WTC11 (cell line): ENCODE results near the gene PIGK. TPM values are rescaled to one million over a fixed set of nuclear protein-coding genes. Genes with fewer than 3 reads are reported as not detected.

ENCODE experiments used
- ATAC-seq: fragments of 200-7000 bp; cut with Tn5 transposase; 2 replicates; pipeline ENCODE4 v1.10.0; 2021; ENCODE audit warnings: mild to moderate bottlenecking, moderate library complexity
- CTCF ChIA-PET: fragments of 300-600 bp; sonication (Branson Sonifier 250); formaldehyde crosslinking; loops from one replicate; lab custom pipeline; 2021; ENCODE audit warnings: antibody characterized with exemption; lab: Charles Lee
- POLR2A ChIA-PET: fragments of 350-600 bp; sonication (Branson Sonifier 250); formaldehyde crosslinking; loops from one replicate; lab custom pipeline; 2021; ENCODE audit warnings: antibody characterized with exemption; lab: Charles Lee
- DNase-seq: peaks from one replicate; pipeline ENCODE4 v3.0.0; 2021; ENCODE audit warnings: low spot score
- H3K27ac Mint-ChIP-seq: 2 replicates; pipeline ENCODE4 v1.8.0; 2021; ENCODE audit warnings: mixed read lengths
- H3K27me3 Mint-ChIP-seq: 2 replicates; pipeline ENCODE4 v1.8.0; 2021; ENCODE audit warnings: low read depth, mild to moderate bottlenecking, moderate library complexity, mixed read lengths
- H3K36me3 Mint-ChIP-seq: 2 replicates; pipeline ENCODE4 v1.8.0; 2021; ENCODE audit warnings: mixed read lengths
- H3K4me1 Mint-ChIP-seq: 2 replicates; pipeline ENCODE4 v1.8.0; 2022; ENCODE audit warnings: mixed read lengths
- H3K4me3 Mint-ChIP-seq: 2 replicates; pipeline ENCODE4 v1.8.0; 2021; ENCODE audit warnings: mild to moderate bottlenecking, moderate library complexity, mixed read lengths
- H3K9me3 Mint-ChIP-seq: 2 replicates; pipeline ENCODE4 v1.8.0; 2021; ENCODE audit warnings: mixed read lengths
- ARID4B ChIP-seq: sonication (generic); formaldehyde crosslinking; IDR thresholded peaks from 2 replicates; pipeline ENCODE4 v1.8.0; 2023; ENCODE audit warnings: missing genetic modification reagents, mild to moderate bottlenecking, borderline replicate concordance
- ATF1 ChIP-seq: sonication (generic); formaldehyde crosslinking; IDR thresholded peaks from 2 replicates; pipeline ENCODE4 v1.8.1; 2023; ENCODE audit warnings: mild to moderate bottlenecking, moderate library complexity, missing genetic modification reagents
- E2F4 ChIP-seq: sonication (generic); formaldehyde crosslinking; IDR thresholded peaks from 2 replicates; pipeline ENCODE4 v1.8.1; 2022; ENCODE audit warnings: low read depth, mild to moderate bottlenecking, moderate library complexity, missing genetic modification reagents, borderline replicate concordance
- EMX1 ChIP-seq: fragments of 250-450 bp; sonication (Bioruptor Pico); IDR thresholded peaks from 2 replicates; pipeline ENCODE4 v1.8.0; 2021; ENCODE audit warnings: mild to moderate bottlenecking
- FOXJ3 ChIP-seq: sonication (generic); formaldehyde crosslinking; IDR thresholded peaks from 2 replicates; pipeline ENCODE4 v1.9.0; 2021; ENCODE audit warnings: missing genetic modification reagents, mild to moderate bottlenecking, borderline replicate concordance
- GRHL2 ChIP-seq: fragments of 250-450 bp; sonication (Bioruptor Pico); IDR thresholded peaks from 2 replicates; pipeline ENCODE4 v1.8.0; 2022; ENCODE audit warnings: mild to moderate bottlenecking, moderate library complexity; ENCODE audit not compliant: insufficient replicate concordance, severe bottlenecking
- KAT7 ChIP-seq: sonication (generic); formaldehyde crosslinking; IDR thresholded peaks from 2 replicates; pipeline ENCODE4 v1.8.1; 2023; ENCODE audit warnings: missing genetic modification reagents, mild to moderate bottlenecking, borderline replicate concordance
- MLX ChIP-seq: sonication (generic); formaldehyde crosslinking; IDR thresholded peaks from 2 replicates; pipeline ENCODE4 v1.8.1; 2023; ENCODE audit warnings: mild to moderate bottlenecking, missing genetic modification reagents, moderate library complexity
- MYBL2 ChIP-seq: sonication (generic); formaldehyde crosslinking; IDR thresholded peaks from 2 replicates; pipeline ENCODE4 v1.8.1; 2023; ENCODE audit warnings: mild to moderate bottlenecking, moderate library complexity, missing genetic modification reagents
- NR1H2 ChIP-seq: sonication (generic); formaldehyde crosslinking; IDR thresholded peaks from 2 replicates; pipeline ENCODE4 v1.9.0; 2021; ENCODE audit warnings: mild to moderate bottlenecking, moderate library complexity, missing genetic modification reagents
- NR2C2 ChIP-seq: sonication (generic); formaldehyde crosslinking; IDR thresholded peaks from 2 replicates; pipeline ENCODE4 v1.8.0; 2022; ENCODE audit warnings: mild to moderate bottlenecking, missing genetic modification reagents
- OVOL2 ChIP-seq: fragments of 250-450 bp; sonication (Bioruptor Pico); IDR thresholded peaks from 2 replicates; pipeline ENCODE4 v1.9.0; 2021; ENCODE audit warnings: mild to moderate bottlenecking, borderline replicate concordance
- SMAD4 ChIP-seq: sonication (generic); formaldehyde crosslinking; IDR thresholded peaks from 2 replicates; pipeline ENCODE4 v1.8.0; 2022; ENCODE audit warnings: mild to moderate bottlenecking, missing genetic modification reagents
- SP1 ChIP-seq: sonication (generic); formaldehyde crosslinking; conservative IDR thresholded peaks from 2 replicates; pipeline ENCODE4 v1.8.1; 2022; ENCODE audit warnings: missing genetic modification reagents
- ZBTB21 ChIP-seq: sonication (generic); formaldehyde crosslinking; IDR thresholded peaks from 2 replicates; pipeline ENCODE4 v1.8.1; 2023; ENCODE audit warnings: mild to moderate bottlenecking, missing genetic modification reagents, borderline replicate concordance
- ZNF416 ChIP-seq: fragments of 250-450 bp; sonication (Bioruptor Pico); IDR thresholded peaks from 2 replicates; pipeline ENCODE4 v1.9.0; 2021; ENCODE audit warnings: mild to moderate bottlenecking, inconsistent platforms
- ZNF423 ChIP-seq: fragments of 250-450 bp; sonication (Bioruptor Pico); IDR thresholded peaks from 2 replicates; pipeline ENCODE4 v2.1.2; 2022; ENCODE audit warnings: mild to moderate bottlenecking, moderate library complexity
- total RNA-seq: library from RNA; stranded (reverse); gene quantifications from 3 replicates; pipeline ENCODE4 v1.2.3, GENCODE V29; 2021
- TF ChIP-seq, protein P1 (sequence below): sonication (generic); formaldehyde crosslinking; IDR thresholded peaks from 2 replicates; pipeline ENCODE4 v1.8.1; 2023; ENCODE audit warnings: mild to moderate bottlenecking, missing genetic modification reagents
- TF ChIP-seq, protein P2 (sequence below): sonication (generic); formaldehyde crosslinking; IDR thresholded peaks from 2 replicates; pipeline ENCODE4 v1.8.1; 2023; ENCODE audit warnings: mild to moderate bottlenecking, missing genetic modification reagents, moderate library complexity
- TF ChIP-seq, protein P3 (sequence below): fragments of 250-450 bp; sonication (Bioruptor Pico); IDR thresholded peaks from 2 replicates; pipeline ENCODE4 v1.9.0; 2021; ENCODE audit warnings: mild to moderate bottlenecking, borderline replicate concordance

Gene PIGK
- total RNA-seq, 1 experiment from 2014 or later: 20.5 TPM

DNA sequence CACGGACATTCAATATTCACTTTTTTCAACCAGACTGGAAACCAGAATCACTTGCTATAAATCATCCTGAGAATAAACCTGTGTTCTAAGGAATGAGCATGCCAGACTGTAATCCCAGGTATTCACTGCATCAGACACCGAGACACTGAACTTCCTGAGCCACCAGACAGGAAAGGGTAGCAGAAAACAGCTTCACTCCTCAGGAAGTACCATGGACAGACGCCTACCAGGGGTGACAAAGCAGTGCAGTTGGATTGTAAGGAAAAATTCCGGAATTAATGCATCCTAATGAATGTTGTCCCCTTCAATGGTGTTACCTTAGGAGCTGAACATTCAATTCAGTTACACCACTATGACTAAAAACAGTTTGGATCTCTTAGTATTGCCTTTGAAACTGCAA lies 156.1 kb downstream of the PIGK start:
- Mint-ChIP-seq H3K4me3 (no peak overlapping the region), H3K9me3 (peaks cover 3% of the 10 kb centered on the region; the same call in 1 of the 2 replicates), H3K4me1 (peaks cover 42% of the 10 kb centered on the region), H3K27ac (no peak overlapping the region), H3K27me3 (no peaks in the 10 kb centered on the region), H3K36me3 (no peaks in the 10 kb centered on the region)
- TF ChIP-seq SP1: no peak
- 0 out of 2 replicates have a peak, but pooled peaks have one; percentile 17 for TF ChIP-seq SMAD4 (CRISPR knock-in tag)
- DNase-seq (no peak), ATAC-seq (no peak; the same call in 1 of the 2 replicates)
- POLR2A ChIA-PET: no interaction called here
- CTCF ChIA-PET: no interaction called here

- TF ChIP-seq ZNF416 (no peak), ZBTB21 (CRISPR knock-in tag) (no peak), ZNF423 (CRISPR knock-in tag) (no peak), OVOL2 (CRISPR knock-in tag) (no peak), E2F4 (CRISPR knock-in tag) (no peak), EMX1 (CRISPR knock-in tag) (no peak), KAT7 (CRISPR knock-in tag) (no peak)
- TF ChIP-seq, protein P1, sequence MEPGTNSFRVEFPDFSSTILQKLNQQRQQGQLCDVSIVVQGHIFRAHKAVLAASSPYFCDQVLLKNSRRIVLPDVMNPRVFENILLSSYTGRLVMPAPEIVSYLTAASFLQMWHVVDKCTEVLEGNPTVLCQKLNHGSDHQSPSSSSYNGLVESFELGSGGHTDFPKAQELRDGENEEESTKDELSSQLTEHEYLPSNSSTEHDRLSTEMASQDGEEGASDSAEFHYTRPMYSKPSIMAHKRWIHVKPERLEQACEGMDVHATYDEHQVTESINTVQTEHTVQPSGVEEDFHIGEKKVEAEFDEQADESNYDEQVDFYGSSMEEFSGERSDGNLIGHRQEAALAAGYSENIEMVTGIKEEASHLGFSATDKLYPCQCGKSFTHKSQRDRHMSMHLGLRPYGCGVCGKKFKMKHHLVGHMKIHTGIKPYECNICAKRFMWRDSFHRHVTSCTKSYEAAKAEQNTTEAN (CRISPR knock-in tag): no peak
- CTCF ChIA-PET: interaction anchor here (1.3 to 1.7 kb wide), 2 partner anchors 15 to 26 kb away, joined by 3 to 4 read pairs; no protein-coding TSS in a partner anchor
- no peaks in the 10 kb centered on the region for H3K36me3 Mint-ChIP-seq
- POLR2A ChIA-PET: no interaction called here
- ATAC-seq (no peak), DNase-seq (no peak)
- peaks cover 45% of the 10 kb centered on the region for H3K4me1 Mint-ChIP-seq
- H3K9me3 Mint-ChIP-seq: no peaks in the 10 kb centered on the region
- no peak overlapping the region for H3K4me3 Mint-ChIP-seq
- no peaks in the 10 kb centered on the region for H3K27me3 Mint-ChIP-seq
- H3K27ac Mint-ChIP-seq: no peak overlapping the region
Observed at GRCh38 chr1:77061162-77061561, 158.1 kb downstream of the PIGK start.

DNA sequence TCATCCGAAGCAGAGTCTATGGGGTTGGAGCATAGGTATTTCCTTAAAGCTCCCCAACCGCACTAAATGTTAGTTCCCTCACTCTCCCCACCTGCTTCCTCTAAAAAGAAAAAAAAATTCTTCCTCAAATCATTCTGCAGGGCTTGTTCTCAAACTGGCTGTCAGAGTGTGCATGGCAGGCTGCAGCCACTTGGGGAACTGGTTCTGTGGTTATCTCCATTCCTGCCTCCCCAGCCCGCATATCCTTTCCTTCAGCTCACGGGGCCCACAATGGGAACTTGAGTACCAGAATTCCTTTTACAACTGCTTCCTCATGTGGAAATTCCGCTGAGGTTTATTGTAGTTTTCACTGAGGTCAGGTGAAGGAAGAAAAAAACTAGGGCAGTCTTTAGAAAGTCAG lies 159.2 kb downstream of the PIGK start:
- DNase-seq (peak; percentile 47), ATAC-seq (peak; percentile 93)
- H3K27ac Mint-ChIP-seq: peak overlapping the region; percentile 66
- peaks cover 3% of the 10 kb centered on the region for H3K9me3 Mint-ChIP-seq
- peaks cover 43% of the 10 kb centered on the region for H3K4me1 Mint-ChIP-seq
- CTCF ChIA-PET: interaction anchor here (0.5 to 1.7 kb wide), 5 partner anchors 14 to 906 kb away, joined by 3 to 7 read pairs (median 3); no protein-coding TSS in a partner anchor
- POLR2A ChIA-PET: no interaction called here
- no peaks in the 10 kb centered on the region for H3K36me3 Mint-ChIP-seq
- no peak overlapping the region for H3K4me3 Mint-ChIP-seq
- no peaks in the 10 kb centered on the region for H3K27me3 Mint-ChIP-seq
- no peak for TF ChIP-seq GRHL2 (CRISPR knock-in tag)
- TF ChIP-seq, protein P2, sequence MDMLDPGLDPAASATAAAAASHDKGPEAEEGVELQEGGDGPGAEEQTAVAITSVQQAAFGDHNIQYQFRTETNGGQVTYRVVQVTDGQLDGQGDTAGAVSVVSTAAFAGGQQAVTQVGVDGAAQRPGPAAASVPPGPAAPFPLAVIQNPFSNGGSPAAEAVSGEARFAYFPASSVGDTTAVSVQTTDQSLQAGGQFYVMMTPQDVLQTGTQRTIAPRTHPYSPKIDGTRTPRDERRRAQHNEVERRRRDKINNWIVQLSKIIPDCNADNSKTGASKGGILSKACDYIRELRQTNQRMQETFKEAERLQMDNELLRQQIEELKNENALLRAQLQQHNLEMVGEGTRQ (CRISPR knock-in tag): no peak
- TF ChIP-seq, protein P3, sequence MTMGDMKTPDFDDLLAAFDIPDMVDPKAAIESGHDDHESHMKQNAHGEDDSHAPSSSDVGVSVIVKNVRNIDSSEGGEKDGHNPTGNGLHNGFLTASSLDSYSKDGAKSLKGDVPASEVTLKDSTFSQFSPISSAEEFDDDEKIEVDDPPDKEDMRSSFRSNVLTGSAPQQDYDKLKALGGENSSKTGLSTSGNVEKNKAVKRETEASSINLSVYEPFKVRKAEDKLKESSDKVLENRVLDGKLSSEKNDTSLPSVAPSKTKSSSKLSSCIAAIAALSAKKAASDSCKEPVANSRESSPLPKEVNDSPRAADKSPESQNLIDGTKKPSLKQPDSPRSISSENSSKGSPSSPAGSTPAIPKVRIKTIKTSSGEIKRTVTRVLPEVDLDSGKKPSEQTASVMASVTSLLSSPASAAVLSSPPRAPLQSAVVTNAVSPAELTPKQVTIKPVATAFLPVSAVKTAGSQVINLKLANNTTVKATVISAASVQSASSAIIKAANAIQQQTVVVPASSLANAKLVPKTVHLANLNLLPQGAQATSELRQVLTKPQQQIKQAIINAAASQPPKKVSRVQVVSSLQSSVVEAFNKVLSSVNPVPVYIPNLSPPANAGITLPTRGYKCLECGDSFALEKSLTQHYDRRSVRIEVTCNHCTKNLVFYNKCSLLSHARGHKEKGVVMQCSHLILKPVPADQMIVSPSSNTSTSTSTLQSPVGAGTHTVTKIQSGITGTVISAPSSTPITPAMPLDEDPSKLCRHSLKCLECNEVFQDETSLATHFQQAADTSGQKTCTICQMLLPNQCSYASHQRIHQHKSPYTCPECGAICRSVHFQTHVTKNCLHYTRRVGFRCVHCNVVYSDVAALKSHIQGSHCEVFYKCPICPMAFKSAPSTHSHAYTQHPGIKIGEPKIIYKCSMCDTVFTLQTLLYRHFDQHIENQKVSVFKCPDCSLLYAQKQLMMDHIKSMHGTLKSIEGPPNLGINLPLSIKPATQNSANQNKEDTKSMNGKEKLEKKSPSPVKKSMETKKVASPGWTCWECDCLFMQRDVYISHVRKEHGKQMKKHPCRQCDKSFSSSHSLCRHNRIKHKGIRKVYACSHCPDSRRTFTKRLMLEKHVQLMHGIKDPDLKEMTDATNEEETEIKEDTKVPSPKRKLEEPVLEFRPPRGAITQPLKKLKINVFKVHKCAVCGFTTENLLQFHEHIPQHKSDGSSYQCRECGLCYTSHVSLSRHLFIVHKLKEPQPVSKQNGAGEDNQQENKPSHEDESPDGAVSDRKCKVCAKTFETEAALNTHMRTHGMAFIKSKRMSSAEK: no peak
- no peak for TF ChIP-seq ATF1
- no peak for TF ChIP-seq MLX
- no peak for TF ChIP-seq NR2C2
- TF ChIP-seq NR1H2: no peak
- TF ChIP-seq FOXJ3 (CRISPR knock-in tag): no peak
- TF ChIP-seq ARID4B: no peak
- no peak for TF ChIP-seq MYBL2 (CRISPR knock-in tag)
